Glomerular endothelial cell (primary cell): ENCODE measurements around the gene QARS1. TPM values are rescaled to one million over a fixed set of nuclear protein-coding genes. Genes with fewer than 3 reads are reported as not detected.

ENCODE experiments used
- DNase-seq: peaks from one replicate; pipeline ENCODE4 v3.0.0-alpha.2; 2011; ENCODE audit warnings: low read depth, low spot score; ENCODE audit errors: extremely low read depth
- total RNA-seq: library from RNA; depleted of rRNA; stranded (reverse); fragments of >200 nt; gene quantifications from 2 replicates; pipeline ENCODE4 v1.2.3, GENCODE V29; 2015

QARS1 gene
- total RNA-seq, result 246 and 266 TPM in 2 replicates

GRCh38 chr3:49104427-49105291 is at the start of gene QARS1:
Gene QARS1, minus strand, starts transcription at chr3:49104757. Its CDS starts 24 bp downstream, at chr3:49104733.
- peak; percentile 55 for DNase-seq

GRCh38 chr3:49153349-49153912 is 48.9 kb upstream of the QARS1 start:
- no peak for DNase-seq

GRCh38 chr3:49151610-49152009 is 47.1 kb upstream of the QARS1 start:
- no peak for DNase-seq

GRCh38 chr3:49148159-49148558 is 43.6 kb upstream of the QARS1 start:
- no peak for DNase-seq

GRCh38 chr3:49140080-49140479 is 35.5 kb upstream of the QARS1 start:
- no peak for DNase-seq

- no peak for DNase-seq
Measured at GRCh38 chr3:49135499-49135898, 30.9 kb upstream of the QARS1 start.

GRCh38 chr3:49134471-49135265 is 30.1 kb upstream of the QARS1 start:
- DNase-seq, result no peak

- no peak for DNase-seq
Measured at GRCh38 chr3:49133226-49133951, 28.8 kb upstream of the QARS1 start.

- peak; percentile 48 for DNase-seq
Measured at GRCh38 chr3:49132437-49133225, 28.1 kb upstream of the QARS1 start, which contains the start of gene LAMB2. Gene LAMB2, minus strand, starts transcription at chr3:49133050. Its CDS starts 183 bp downstream, at chr3:49132867.

GRCh38 chr3:49132073-49132436 is 27.5 kb upstream of the QARS1 start:
- DNase-seq, result no peak

GRCh38 chr3:49131576-49131975 is 27.0 kb upstream of the QARS1 start:
- no peak for DNase-seq

GRCh38 chr3:49131040-49131439 is 26.5 kb upstream of the QARS1 start:
- DNase-seq, result no peak

GRCh38 chr3:49124991-49125670 is 20.6 kb upstream of the QARS1 start:
- DNase-seq, result no peak

GRCh38 chr3:49124203-49124602 is 19.6 kb upstream of the QARS1 start:
- no peak for DNase-seq

- no peak for DNase-seq
Measured at GRCh38 chr3:49123687-49124086, 19.1 kb upstream of the QARS1 start.

- no peak for DNase-seq
Measured at GRCh38 chr3:49122886-49123545, 18.5 kb upstream of the QARS1 start.

- DNase-seq, result no peak
Measured at GRCh38 chr3:49122451-49122850, 17.9 kb upstream of the QARS1 start.

- no peak for DNase-seq
Measured at GRCh38 chr3:49122022-49122421, 17.5 kb upstream of the QARS1 start.
